ENCODE results near the gene NLGN1.

DNA sequence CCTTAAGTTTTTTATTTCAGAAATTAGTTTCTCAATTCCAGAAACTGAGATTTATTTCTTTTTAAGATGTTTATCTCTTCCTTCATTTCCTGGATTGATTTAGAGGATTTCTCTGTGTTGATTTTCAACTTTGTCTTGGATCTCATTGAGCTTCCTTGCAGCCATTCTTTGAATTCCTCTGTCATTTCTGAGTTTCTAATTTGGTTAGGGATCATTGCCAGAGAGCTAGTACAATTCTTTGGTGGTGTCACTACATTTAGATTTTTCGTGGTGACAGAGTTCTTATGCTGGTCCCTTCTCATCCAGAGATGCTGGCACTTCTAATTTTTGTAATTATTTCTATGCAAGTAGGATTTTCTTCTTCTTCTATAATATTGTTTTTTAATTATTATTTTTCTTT, 770.5 kb downstream of the NLGN1 start:
- TF ChIP-seq, protein P1, sequence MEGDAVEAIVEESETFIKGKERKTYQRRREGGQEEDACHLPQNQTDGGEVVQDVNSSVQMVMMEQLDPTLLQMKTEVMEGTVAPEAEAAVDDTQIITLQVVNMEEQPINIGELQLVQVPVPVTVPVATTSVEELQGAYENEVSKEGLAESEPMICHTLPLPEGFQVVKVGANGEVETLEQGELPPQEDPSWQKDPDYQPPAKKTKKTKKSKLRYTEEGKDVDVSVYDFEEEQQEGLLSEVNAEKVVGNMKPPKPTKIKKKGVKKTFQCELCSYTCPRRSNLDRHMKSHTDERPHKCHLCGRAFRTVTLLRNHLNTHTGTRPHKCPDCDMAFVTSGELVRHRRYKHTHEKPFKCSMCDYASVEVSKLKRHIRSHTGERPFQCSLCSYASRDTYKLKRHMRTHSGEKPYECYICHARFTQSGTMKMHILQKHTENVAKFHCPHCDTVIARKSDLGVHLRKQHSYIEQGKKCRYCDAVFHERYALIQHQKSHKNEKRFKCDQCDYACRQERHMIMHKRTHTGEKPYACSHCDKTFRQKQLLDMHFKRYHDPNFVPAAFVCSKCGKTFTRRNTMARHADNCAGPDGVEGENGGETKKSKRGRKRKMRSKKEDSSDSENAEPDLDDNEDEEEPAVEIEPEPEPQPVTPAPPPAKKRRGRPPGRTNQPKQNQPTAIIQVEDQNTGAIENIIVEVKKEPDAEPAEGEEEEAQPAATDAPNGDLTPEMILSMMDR (IDR thresholded peaks at IDR 0.05) = no peak
- TF ChIP-seq ZFX (IDR thresholded peaks at IDR 0.05; ENCODE audit: borderline replicate concordance) = no peak
